Suprapubic skin (tissue), 3 donors: ENCODE data around the gene KLC4.

Source experiments
- CTCF ChIP-seq, 2 donors: fragments of 200-600 bp in 1 of 2; fragments of 450-650 bp in 1 of 2; sonication (generic) in 1 of 2; IDR thresholded peaks; one replicate each; pipeline ENCODE4 v1.5.1; 2016 to 2019; ENCODE audit warnings: antibody characterized with exemption in 2 of 2, mild to moderate bottlenecking in 1 of 2, moderate library complexity in 1 of 2
- EP300 ChIP-seq: sonication (generic); formaldehyde crosslinking; IDR thresholded peaks from one replicate; pipeline ENCODE4 v1.6.1; 2017; ENCODE audit warnings: antibody characterized with exemption

DNA sequence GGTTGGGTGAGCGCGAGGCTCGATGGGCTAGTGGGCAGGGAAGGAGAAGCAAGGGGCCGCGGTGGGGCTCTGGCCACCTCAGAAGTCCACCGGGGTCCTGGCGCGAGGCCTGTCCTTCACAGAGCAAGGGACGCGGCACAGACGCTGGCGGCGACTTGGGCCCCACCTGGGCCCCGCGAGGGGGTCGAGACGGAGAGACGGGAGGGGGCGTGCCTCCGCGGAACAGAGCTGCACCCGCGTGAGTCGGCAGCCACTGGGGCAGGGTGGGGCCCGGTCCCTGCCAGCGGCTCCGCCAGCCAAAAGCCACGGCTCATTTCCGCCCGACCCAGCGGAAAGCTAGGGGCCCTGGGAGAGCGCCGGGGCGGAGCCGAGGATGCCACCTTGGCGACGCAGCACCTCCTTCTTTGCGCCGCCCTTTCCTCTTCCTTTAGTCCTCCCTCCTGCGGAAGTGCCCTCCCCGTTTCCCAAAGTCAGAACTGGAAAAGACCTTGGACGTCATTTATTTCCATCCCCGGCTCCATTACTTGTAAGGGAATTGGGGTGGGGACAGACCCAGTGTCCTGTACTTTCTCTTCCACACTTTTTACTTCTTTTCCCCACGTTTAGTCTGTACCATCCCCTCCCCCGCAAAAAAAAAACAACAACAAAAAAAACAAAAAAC lies 5.8 kb upstream of the KLC4 start, which contains the start of gene CUL7:
- TF ChIP-seq EP300 (no peak), CTCF (IDR thresholded peaks at IDR 0.05) (no peak)
